ENCODE data around the gene RTP4.

RTP4 gene

DNA sequence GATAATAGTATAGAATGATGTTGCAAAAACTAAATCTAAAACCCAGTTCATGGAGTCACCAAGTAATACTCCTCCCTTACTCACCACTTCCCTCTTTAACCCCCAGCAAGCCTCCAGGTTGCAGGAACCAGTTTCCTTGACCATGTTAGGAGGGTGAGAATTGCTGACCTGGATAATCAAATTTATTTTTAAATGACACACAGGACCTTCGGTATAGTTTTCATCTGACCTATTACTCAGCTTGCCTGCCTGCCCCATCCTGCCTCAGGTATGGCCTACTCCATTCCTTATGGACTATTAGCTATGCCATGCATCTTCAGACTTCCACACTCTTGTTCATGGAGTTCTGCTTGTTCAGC is 883 bp downstream of the RTP4 start:
- no peak for DNase-seq (ENCODE audit: extremely low read depth, low read depth)
- TF ChIP-seq, protein P1, sequence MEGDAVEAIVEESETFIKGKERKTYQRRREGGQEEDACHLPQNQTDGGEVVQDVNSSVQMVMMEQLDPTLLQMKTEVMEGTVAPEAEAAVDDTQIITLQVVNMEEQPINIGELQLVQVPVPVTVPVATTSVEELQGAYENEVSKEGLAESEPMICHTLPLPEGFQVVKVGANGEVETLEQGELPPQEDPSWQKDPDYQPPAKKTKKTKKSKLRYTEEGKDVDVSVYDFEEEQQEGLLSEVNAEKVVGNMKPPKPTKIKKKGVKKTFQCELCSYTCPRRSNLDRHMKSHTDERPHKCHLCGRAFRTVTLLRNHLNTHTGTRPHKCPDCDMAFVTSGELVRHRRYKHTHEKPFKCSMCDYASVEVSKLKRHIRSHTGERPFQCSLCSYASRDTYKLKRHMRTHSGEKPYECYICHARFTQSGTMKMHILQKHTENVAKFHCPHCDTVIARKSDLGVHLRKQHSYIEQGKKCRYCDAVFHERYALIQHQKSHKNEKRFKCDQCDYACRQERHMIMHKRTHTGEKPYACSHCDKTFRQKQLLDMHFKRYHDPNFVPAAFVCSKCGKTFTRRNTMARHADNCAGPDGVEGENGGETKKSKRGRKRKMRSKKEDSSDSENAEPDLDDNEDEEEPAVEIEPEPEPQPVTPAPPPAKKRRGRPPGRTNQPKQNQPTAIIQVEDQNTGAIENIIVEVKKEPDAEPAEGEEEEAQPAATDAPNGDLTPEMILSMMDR (IDR thresholded peaks at IDR 0.05; ENCODE audit: low read depth, low read length) = no peak

- TF ChIP-seq, protein P1 (IDR thresholded peaks at IDR 0.05; ENCODE audit: low read depth, low read length) = no peak
- DNase-seq (ENCODE audit: extremely low read depth, low read depth) = no peak
Observed at GRCh38 chr3:187370051-187370450, 1.9 kb downstream of the RTP4 start.

- no peak for DNase-seq (ENCODE audit: extremely low read depth, low read depth)
- TF ChIP-seq, protein P1 (IDR thresholded peaks at IDR 0.05; ENCODE audit: low read depth, low read length) = no peak
Observed at GRCh38 chr3:187375581-187375980, 7.4 kb downstream of the RTP4 start.

DNA sequence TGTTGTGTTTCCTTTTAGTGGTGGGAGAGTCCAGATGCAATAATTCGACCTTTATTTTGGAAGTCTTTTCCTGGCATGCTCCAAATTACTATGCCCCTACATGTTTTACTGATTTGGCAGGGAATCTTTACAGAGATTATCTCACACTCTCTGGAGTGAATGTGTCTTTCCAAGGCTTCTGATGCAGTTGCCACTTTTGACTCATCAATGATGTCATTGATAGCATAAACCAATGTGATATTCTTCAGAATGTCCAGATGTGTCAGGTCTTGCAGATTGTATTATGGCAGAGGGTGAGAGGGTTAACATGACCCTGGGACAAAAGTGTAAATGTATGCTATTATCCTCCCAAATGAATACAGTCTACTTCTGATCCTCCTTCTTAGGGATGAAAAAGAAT is 9.7 kb downstream of the RTP4 start:
- no peak for DNase-seq (ENCODE audit: extremely low read depth, low read depth)
- TF ChIP-seq, protein P1 (IDR thresholded peaks at IDR 0.05; ENCODE audit: low read depth, low read length) = no peak

DNA sequence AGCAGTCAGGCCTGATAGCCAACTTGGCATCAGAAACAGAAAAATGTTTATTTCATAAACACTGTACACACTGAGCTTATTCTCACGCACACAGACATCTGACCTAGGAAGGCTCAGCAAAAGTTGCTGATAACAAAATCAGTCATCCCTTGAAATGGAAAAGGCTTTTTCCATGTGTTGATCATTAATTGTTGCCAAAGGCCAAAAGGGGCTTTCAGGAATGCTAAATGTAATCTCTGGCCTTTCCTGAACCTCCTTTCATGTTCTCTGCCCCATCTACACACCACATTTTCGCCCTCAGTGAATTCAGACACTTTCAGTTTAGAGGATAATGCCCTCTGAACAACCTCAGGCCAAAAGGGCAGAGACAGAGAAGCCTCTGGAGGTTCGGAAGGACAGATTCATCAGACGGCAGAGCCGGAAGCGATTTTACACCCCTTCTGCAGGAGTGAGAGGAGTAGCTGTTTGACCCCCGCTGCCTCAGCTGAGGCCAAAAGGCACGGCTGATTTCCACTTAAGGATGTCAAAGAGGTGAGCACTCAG is 14.5 kb downstream of the RTP4 start:
- DNase-seq (ENCODE audit: extremely low read depth, low read depth) = no peak
- TF ChIP-seq, protein P1 (IDR thresholded peaks at IDR 0.05; ENCODE audit: low read depth, low read length) = no peak

DNA sequence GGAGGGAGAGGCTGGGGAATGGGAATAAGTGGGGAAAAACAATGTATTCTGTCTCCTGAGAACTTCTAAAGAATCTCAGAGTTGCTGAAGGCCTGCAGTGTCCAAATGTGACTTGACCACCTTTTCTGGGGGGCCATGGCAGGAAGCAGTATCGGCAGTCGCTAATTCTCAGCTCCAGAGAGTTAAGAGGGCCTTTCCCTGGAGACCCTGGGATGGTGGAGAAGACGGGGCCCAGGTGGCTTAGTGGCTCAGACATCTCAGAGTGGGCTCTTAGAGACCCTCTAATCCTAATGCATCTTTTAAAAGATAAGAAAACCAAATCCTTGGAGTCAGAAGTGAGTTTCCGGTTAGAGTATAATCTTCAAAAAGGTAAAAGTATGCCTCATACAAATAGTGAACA is 15.1 kb downstream of the RTP4 start:
- DNase-seq (ENCODE audit: extremely low read depth, low read depth) = no peak
- TF ChIP-seq, protein P1 (IDR thresholded peaks at IDR 0.05; ENCODE audit: low read depth, low read length) = no peak

DNA sequence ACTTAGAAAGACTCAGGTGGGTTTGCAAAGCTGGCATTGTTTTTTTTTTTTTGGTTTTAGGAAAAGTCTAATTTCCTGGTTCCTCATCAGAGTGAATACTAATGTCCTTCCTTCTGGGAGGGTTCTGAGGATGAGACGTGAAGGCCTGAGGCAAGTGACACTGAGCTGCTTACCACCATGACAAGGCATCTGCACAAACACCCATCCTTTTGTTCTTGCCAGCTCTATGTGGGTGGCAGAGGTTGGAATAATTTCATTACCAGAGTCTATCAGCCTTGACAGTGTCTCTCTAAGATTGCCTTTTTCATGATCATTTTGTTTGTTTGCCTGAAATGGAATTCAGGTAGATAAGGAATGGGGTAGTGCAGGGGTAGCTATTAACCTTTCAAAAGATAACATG is 17.1 kb downstream of the RTP4 start:
- DNase-seq (ENCODE audit: extremely low read depth, low read depth) = no peak
- TF ChIP-seq, protein P1 (IDR thresholded peaks at IDR 0.05; ENCODE audit: low read depth, low read length) = no peak

Data from AG09319 (cell line).